Measurements from ENCODE around the gene CCDC154. TPM values are rescaled to one million over a fixed set of nuclear protein-coding genes. Genes with fewer than 3 reads are reported as not detected.

CCDC154 gene, protein sequence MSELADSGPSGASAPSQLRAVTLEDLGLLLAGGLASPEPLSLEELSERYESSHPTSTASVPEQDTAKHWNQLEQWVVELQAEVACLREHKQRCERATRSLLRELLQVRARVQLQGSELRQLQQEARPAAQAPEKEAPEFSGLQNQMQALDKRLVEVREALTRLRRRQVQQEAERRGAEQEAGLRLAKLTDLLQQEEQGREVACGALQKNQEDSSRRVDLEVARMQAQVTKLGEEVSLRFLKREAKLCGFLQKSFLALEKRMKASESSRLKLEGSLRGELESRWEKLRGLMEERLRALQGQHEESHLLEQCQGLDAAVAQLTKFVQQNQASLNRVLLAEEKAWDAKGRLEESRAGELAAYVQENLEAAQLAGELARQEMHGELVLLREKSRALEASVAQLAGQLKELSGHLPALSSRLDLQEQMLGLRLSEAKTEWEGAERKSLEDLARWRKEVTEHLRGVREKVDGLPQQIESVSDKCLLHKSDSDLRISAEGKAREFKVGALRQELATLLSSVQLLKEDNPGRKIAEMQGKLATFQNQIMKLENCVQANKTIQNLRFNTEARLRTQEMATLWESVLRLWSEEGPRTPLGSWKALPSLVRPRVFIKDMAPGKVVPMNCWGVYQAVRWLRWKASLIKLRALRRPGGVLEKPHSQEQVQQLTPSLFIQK
- total RNA-seq (2014; rRNA removed; shearing (Covaris generic)): not detected in 2 replicates
- 0.09 and 0.18 TPM in 2 replicates for polyA plus RNA-seq (2016; fragmentation: Nextera tagmentation; extraction: Ambion mirVana)

DNA sequence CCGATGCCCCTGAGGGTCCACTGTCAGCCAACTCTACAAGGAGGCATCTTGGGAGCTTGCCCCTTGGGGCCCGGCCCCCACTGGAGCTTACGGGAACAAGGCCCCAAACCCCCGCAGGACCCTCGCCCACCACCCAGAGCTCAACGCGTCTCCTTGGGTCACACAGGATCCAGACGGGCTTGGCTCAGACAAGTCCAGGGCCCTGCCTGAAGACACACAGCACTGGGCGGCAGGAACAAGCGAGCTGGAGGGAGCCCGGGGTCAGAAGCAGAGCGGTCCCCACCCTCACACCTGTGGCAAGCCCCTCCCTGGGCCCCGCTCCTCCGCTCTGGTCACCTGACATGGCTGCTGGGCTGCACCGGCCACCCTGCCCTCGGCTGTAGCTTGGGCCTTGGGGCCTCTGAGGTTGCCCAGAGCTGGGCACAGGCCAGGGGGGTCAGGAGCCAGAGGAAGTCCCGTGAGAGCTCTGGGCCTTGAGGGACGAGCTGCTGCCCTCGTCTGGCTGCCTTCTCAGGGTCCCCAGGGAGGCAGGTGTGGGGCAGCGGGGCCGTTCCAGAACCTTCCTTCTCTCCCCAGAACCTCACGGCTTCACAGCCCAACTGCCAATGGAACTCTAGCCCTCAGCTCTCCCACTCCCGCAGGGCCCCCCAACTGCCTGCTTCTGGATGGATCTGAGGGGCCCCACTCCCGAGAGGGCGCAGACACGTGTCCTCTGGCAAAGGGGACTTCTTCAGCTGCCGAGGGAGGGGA lies at the start of gene CCDC154:
Gene CCDC154 (minus strand): TSS at position 577 of the 750 bp plus-strand sequence. CDS start 234 bp downstream, at position 343.
- Histone ChIP-seq H3K9me3 (ENCODE audit: low read depth) (no peaks in the 10 kb centered on the region), H3K79me2 (ENCODE audit: insufficient read depth) (no peaks in the 10 kb centered on the region), H2AFZ (no peak within 1 kb of the TSS), H3K4me1 (ENCODE audit: insufficient read depth) (no peaks in the 10 kb centered on the region), H3K9me2 (ENCODE audit: insufficient read depth) (no peaks in the 10 kb centered on the region), H3F3A (ENCODE audit: insufficient read depth) (no peaks in the 10 kb centered on the region), H3K4me3 (no peak within 1 kb of the TSS), H3K27ac (no peak within 1 kb of the TSS), H3K4me2 (ENCODE audit: unreplicated experiment) (no peak within 1 kb of the TSS), H3K9ac (no peak within 1 kb of the TSS), H4K20me1 (ENCODE audit: insufficient read depth) (no peaks in the 10 kb centered on the region), H3K36me3 (ENCODE audit: low read depth) (no peaks in the 10 kb centered on the region), H3K27me3 (replicated peaks; ENCODE audit: insufficient read depth) (no peaks in the 10 kb centered on the region)
- WGBS, 2 experiments (ENCODE audit: low coverage in 1 of 2, low lambda C conversion rate in 2 of 2, missing lambda C conversion rate in 2 of 2): 69 to 71% methylated on average over 25 to 27 of the region's 27 CpGs
- in situ Hi-C loops (cut with MboI): no loop called here
- no peak for TF ChIP-seq EZH2 (IDR thresholded peaks at IDR 0.05; ENCODE audit: insufficient read depth, poor library complexity, severe bottlenecking)
- TF ChIP-seq EZH2phosphoT487 (IDR thresholded peaks at IDR 0.05; ENCODE audit: insufficient read depth, low read depth): no peak
- no peak for DNase-seq

DNA sequence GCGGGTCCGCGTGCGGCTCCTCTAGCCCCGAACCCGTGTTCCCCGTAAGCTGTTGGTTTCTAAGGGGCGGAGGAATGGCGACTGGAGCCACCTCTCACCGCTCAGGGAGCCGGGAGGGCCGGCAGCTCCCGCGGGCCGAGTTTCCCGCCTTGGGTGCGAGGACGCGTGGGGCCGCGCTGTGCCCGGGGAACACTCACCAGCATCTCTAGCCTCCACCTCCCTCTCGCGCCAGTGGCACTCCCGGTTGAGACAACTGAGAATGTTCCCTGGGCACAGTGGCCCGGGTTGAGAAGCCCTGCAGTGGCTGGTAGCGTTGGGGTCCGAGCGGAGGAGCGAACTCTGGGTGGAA lies 49.4 kb upstream of the CCDC154 start:
- Histone ChIP-seq H3K9ac (peak overlapping the region; percentile 88), H3K4me2 (ENCODE audit: unreplicated experiment) (peak overlapping the region; percentile 60), H3K36me3 (ENCODE audit: low read depth) (no peaks in the 10 kb centered on the region; the same call in 1 of the 2 replicates), H3K27me3 (replicated peaks; ENCODE audit: insufficient read depth) (no peaks in the 10 kb centered on the region), H3F3A (ENCODE audit: insufficient read depth) (no peaks in the 10 kb centered on the region), H2AFZ (peak overlapping the region; percentile 95), H3K9me3 (ENCODE audit: low read depth) (no peaks in the 10 kb centered on the region), H3K4me1 (ENCODE audit: insufficient read depth) (peaks cover 10% of the 10 kb centered on the region; the same call in 1 of the 2 replicates), H3K27ac (peak overlapping the region; percentile 73), H3K79me2 (ENCODE audit: insufficient read depth) (0 out of 2 replicates have a peak, but pooled peaks cover 22% of the 10 kb centered on the region), H3K9me2 (ENCODE audit: insufficient read depth) (no peaks in the 10 kb centered on the region), H4K20me1 (ENCODE audit: insufficient read depth) (no peaks in the 10 kb centered on the region), H3K4me3 (peak overlapping the region; percentile 79)
- TF ChIP-seq EZH2phosphoT487 (IDR thresholded peaks at IDR 0.05; ENCODE audit: insufficient read depth, low read depth) (no peak), EZH2 (IDR thresholded peaks at IDR 0.05; ENCODE audit: insufficient read depth, poor library complexity, severe bottlenecking) (no peak)
- in situ Hi-C loops (cut with MboI): no loop called here
- 1 to 3% methylated on average over 19 to 27 of the region's 30 CpGs for WGBS, 2 experiments (ENCODE audit: low coverage in 1 of 2, low lambda C conversion rate in 2 of 2, missing lambda C conversion rate in 2 of 2)
- DNase-seq: peak; percentile 61

DNA sequence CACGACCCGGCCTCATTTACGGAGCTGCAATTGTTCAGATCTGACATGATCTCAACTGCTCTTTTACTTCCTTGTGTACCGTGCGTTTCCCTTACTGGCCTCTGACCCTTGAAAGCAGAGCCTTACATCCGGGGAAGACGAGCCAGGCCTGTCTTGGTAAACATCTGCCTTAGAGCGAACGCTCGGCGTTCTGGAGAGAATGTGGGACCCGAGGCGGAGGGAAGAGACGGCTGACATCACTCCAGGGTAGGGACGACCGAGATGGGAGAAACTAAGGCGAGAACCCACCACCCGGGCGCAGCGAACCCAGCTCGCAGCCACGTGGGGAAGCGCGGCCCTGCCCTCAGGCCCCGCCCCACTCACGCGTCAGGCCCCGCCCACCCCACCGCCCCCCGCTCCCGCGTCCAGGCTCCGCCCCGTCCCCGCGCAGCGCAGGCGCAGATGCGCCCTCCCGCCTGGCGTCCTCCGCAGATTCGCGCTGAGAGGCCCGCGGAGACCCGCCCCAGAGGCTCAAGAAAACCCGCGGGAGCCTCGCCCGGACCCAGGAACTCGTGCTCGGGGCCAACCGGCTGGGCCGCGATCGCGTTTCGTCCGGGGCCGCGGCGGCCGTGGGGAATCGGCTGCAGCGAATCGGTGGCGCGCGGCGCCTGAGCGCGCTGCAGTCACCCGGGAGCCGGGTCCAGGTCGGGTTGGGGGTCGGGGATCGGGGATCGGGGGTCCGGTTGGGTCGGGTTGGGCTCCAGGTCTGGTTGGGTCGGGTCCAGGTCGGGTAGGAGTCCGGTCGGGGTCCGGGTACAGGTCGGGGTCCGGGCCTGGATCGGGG lies 48.8 kb upstream of the CCDC154 start, which contains the start of gene TELO2:
Gene TELO2 (plus strand): TSS at position 438 of the 823 bp plus-strand sequence. CDS start 922 bp downstream, outside the sequence.
- Histone ChIP-seq H2AFZ (peak within 1 kb of the TSS; percentile 95), H3F3A (ENCODE audit: insufficient read depth) (no peaks in the 10 kb centered on the region), H3K9me3 (ENCODE audit: low read depth) (no peaks in the 10 kb centered on the region), H3K27me3 (replicated peaks; ENCODE audit: insufficient read depth) (no peaks in the 10 kb centered on the region), H3K4me2 (ENCODE audit: unreplicated experiment) (peak within 1 kb of the TSS; percentile 85), H3K27ac (peak within 1 kb of the TSS; percentile 73), H4K20me1 (ENCODE audit: insufficient read depth) (no peaks in the 10 kb centered on the region), H3K36me3 (ENCODE audit: low read depth) (no peaks in the 10 kb centered on the region; the same call in 1 of the 2 replicates), H3K79me2 (ENCODE audit: insufficient read depth) (0 out of 2 replicates have a peak, but pooled peaks cover 22% of the 10 kb centered on the region), H3K9me2 (ENCODE audit: insufficient read depth) (no peaks in the 10 kb centered on the region), H3K4me1 (ENCODE audit: insufficient read depth) (peaks cover 10% of the 10 kb centered on the region; the same call in 1 of the 2 replicates), H3K4me3 (peak within 1 kb of the TSS; percentile 79), H3K9ac (peak within 1 kb of the TSS; percentile 88)
- TF ChIP-seq EZH2 (IDR thresholded peaks at IDR 0.05; ENCODE audit: insufficient read depth, poor library complexity, severe bottlenecking) (no peak), EZH2phosphoT487 (IDR thresholded peaks at IDR 0.05; ENCODE audit: insufficient read depth, low read depth) (no peak)
- in situ Hi-C loops (cut with MboI): no loop called here
- WGBS, 2 experiments (ENCODE audit: low coverage in 1 of 2, low lambda C conversion rate in 2 of 2, missing lambda C conversion rate in 2 of 2): 2 to 4% methylated on average over 49 to 71 of the region's 89 CpGs
- peak; percentile 90 for DNase-seq
